Measurements from ENCODE around the gene CTSO.

Gene CTSO

DNA sequence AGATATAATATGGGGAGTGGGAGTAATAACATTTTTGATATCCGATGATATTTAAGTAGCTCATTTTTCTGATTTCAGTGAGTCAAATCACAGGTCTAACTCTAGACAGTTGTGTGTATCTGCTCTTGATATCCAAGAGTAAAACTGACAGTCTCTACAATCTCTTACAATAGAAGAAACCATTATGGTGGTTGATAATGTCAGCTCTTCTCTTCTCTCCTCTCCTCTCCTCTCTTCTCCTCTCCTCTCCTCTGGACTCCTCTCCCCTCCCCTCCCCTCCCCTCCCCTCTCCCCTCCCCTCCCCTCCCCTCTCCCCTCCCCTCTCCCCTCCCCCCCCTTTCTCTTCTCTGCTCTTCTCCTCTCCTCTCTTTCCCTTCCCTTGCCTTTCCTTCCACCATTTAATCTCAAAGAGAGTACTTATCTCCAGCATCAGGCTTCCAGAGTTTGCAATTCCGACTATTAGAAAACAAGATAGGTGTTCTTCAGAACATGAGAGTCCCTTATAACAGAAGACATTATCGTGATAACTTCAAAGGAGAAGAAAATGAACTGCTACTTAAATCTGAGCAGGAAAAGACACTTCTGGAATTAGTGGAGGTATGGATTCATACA is 43.9 kb downstream of the CTSO start:
- TF ChIP-seq CTCF (IDR thresholded peaks at IDR 0.05; ENCODE audit: insufficient read depth, low read depth, low read length, missing control alignments) = no peak
- no peak for DNase-seq (ENCODE audit: low read depth)
- no peak overlapping the region for H3K4me3 ChIP-seq (ENCODE audit: low read length)

DNA sequence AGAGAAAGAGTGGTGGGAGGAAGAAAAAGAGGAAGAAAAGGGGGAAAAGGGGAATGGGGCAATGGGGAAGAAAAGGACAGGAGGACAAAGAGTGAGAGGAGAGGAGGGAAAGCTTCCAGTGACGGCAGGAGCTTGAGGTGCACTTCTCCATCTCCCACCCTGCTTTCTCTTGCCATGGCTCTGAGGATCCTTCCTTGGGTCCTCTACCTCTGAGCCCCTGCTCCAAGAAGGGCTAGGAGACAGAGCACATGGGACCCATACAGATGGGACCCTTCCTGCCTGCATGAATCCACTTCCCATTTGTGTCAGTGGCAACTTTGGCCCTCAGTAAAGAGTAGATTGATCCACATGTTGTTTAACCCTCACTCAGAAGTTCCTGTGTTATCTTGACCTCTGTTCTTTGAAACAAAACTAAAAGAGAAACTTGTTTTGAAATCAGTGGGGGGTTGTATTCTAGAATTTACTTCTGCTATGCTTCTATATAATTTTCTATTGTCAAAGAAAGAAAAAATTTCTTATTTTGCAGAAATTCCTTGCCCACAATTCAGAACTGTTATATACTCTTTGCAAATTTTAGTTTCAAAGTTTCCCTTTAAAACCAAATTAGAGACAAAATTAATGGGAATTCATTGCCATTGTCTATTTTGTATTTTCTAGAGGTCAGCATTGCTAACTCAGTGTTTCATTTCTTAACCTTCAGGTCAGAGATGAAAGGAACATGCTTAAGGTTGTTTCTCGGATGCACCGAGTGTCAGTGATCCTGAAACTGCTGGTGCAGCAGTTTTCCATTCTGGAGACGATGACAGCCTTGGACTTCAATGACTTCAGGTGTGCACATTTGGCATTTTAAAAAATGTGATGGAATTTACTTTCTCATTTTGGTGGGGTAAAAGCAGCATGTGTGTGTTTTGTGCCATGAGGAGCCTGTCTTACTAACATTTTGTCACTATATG is 45.2 kb downstream of the CTSO start:
- no peak for DNase-seq (ENCODE audit: low read depth)
- TF ChIP-seq CTCF (IDR thresholded peaks at IDR 0.05; ENCODE audit: insufficient read depth, low read depth, low read length, missing control alignments) = no peak
- no peak overlapping the region for H3K4me3 ChIP-seq (ENCODE audit: low read length)

- TF ChIP-seq CTCF (IDR thresholded peaks at IDR 0.05; ENCODE audit: insufficient read depth, low read depth, low read length, missing control alignments) = no peak
- no peak for DNase-seq (ENCODE audit: low read depth)
- no peak overlapping the region for H3K4me3 ChIP-seq (ENCODE audit: low read length)
These were observed 46.1 kb downstream of the CTSO start for GRCh38 chr4:155907556-155907955.

- H3K4me3 ChIP-seq (ENCODE audit: low read length) = no peak overlapping the region
- DNase-seq (ENCODE audit: low read depth) = peak; percentile 73
These were observed 47.0 kb downstream of the CTSO start for GRCh38 chr4:155906554-155907247.

DNA sequence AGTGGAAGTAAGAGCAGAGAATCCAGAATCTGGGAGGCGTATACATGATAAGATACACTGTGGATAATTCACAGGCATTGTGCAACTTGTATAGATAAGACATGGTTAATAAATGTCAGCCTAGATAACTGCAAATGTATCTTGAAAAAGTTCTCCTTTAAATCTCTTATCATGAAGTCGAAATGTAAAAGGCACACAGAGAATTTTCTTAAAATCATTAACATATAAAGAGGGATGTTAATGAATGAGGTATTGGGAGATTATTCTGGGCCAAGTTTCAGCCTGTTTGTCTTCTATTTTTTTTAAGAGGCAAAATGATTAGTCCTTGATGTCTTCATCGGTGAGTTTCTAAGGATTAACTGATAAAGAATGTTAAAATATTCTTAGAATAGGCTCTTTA is 49.3 kb downstream of the CTSO start:
- no peak for DNase-seq (ENCODE audit: low read depth)
- H3K4me3 ChIP-seq (ENCODE audit: low read length) = no peak overlapping the region
- TF ChIP-seq CTCF (IDR thresholded peaks at IDR 0.05; ENCODE audit: insufficient read depth, low read depth, low read length, missing control alignments) = no peak

More at GRCh38 chr4:155906554-155907247, 47.0 kb downstream of the CTSO start:
- TF ChIP-seq CTCF (IDR thresholded peaks at IDR 0.05; ENCODE audit: insufficient read depth, low read depth, low read length, missing control alignments) = no peak

DNA sequence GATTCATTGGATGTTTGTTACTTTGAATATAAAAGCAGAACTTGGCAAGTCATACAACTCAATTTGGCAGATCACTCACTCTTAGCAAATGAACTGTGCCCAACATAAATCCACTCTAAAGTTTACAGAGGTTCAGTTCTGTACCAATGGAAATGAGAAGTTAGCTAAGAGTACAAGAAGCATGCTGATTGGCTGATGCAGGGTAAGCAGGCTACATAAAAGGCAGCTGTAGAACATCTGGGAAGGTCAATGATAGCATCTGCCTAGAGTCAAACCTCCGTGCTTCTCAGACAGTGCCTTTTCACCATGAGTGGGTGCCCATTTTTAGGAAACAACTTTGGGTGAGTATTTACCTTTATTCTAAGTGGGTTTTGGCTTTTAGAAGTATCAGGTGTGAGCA is 50.2 kb downstream of the CTSO start, which contains the start of gene TDO2:
TSS of gene TDO2 (plus strand) at position 244 of the 400 bp plus-strand sequence. CDS start at position 307, 63 bp downstream.
- no peak for DNase-seq (ENCODE audit: low read depth)
- no peak within 1 kb of the TSS for H3K4me3 ChIP-seq (ENCODE audit: low read length)
- TF ChIP-seq CTCF (IDR thresholded peaks at IDR 0.05; ENCODE audit: insufficient read depth, low read depth, low read length, missing control alignments) = no peak
